Endodermal cell (in vitro differentiated cells): ENCODE results near the gene C17orf67. TPM values are rescaled to one million over a fixed set of nuclear protein-coding genes. Genes with fewer than 3 reads are reported as not detected.

ENCODE experiments used
- DNase-seq: peaks from one replicate; pipeline ENCODE4 v3.0.0-alpha.2; 2017
- H3K27ac ChIP-seq: 2 replicates; pipeline ENCODE4 v1.5.1; 2013; ENCODE audit warnings: mild to moderate bottlenecking, low read depth, low read length, moderate library complexity
- H3K27me3 ChIP-seq: 2 replicates; pipeline ENCODE4 v1.6.1; 2013; ENCODE audit warnings: mild to moderate bottlenecking, low read length, moderate library complexity; ENCODE audit not compliant: insufficient read depth, control insufficient read depth, poor library complexity, severe bottlenecking
- H3K36me3 ChIP-seq: 2 replicates; pipeline ENCODE4 v1.7.0; 2013; ENCODE audit warnings: mild to moderate bottlenecking, low read length, moderate library complexity; ENCODE audit not compliant: control insufficient read depth, insufficient read depth
- H3K4me1 ChIP-seq: one replicate; pipeline ENCODE4 v1.7.0; 2013; ENCODE audit warnings: low read length; ENCODE audit not compliant: control insufficient read depth, insufficient read depth
- H3K4me3 ChIP-seq: 2 replicates; pipeline ENCODE4 v1.5.1; 2013; ENCODE audit warnings: mild to moderate bottlenecking, low read length, moderate library complexity
- H3K9ac ChIP-seq: 2 replicates; pipeline ENCODE4 v1.6.1; 2013; ENCODE audit warnings: mild to moderate bottlenecking, low read length, moderate library complexity; ENCODE audit not compliant: poor library complexity, severe bottlenecking; ENCODE audit errors: extremely low read depth
- H3K9me3 ChIP-seq: 2 replicates; pipeline ENCODE4 v1.6.1; 2013; ENCODE audit warnings: mild to moderate bottlenecking, low read length, moderate library complexity; ENCODE audit not compliant: control insufficient read depth
- H3K27ac Mint-ChIP-seq: 2 replicates; pipeline ENCODE4 v1.8.0; 2020; ENCODE audit warnings: mixed read lengths
- H3K27me3 Mint-ChIP-seq: 2 replicates; pipeline ENCODE4 v1.8.0; 2021; ENCODE audit warnings: mild to moderate bottlenecking, mixed read lengths; ENCODE audit not compliant: insufficient read depth
- H3K36me3 Mint-ChIP-seq: 2 replicates; pipeline ENCODE4 v1.8.0; 2020; ENCODE audit warnings: low read depth, mixed read lengths
- H3K4me1 Mint-ChIP-seq: 2 replicates; pipeline ENCODE4 v1.8.0; 2020; ENCODE audit warnings: mixed read lengths
- H3K4me3 Mint-ChIP-seq: 2 replicates; pipeline ENCODE4 v1.8.0; 2020; ENCODE audit warnings: mild to moderate bottlenecking, moderate library complexity, mixed read lengths
- H3K9me3 Mint-ChIP-seq: 2 replicates; pipeline ENCODE4 v1.8.0; 2020; ENCODE audit warnings: mild to moderate bottlenecking, mixed read lengths
- CTCF ChIP-seq: fragments of 200-600 bp; sonication (generic); conservative IDR thresholded peaks from 2 replicates; pipeline ENCODE4 v1.5.0; 2021; ENCODE audit warnings: antibody characterized with exemption, mild to moderate bottlenecking
- WGBS, 2 experiments: methylation state at CpG; one replicate each; pipeline versions ENCODE4 v1.1.5 to v1.1.7; 2013; ENCODE audit warnings: missing lambda C conversion rate in 2 of 2, mixed read lengths in 1 of 2; ENCODE audit not compliant: insufficient coverage in 1 of 2, insufficient read length in 1 of 2; 5-methylcytosine and 5-hydroxymethylcytosine counted together
- total RNA-seq, 2 donors: library from RNA; stranded (reverse); fragmentation: NEBNext Ultra II Directional in 1 of 2; extraction: Animal tissue kit (Norgen Biotek cat#: 25700) in 1 of 2; gene quantifications; 2 replicates in 1 of 2; 3 replicates in 1 of 2; pipeline ENCODE4 v1.2.1, GENCODE V29; 2021

Gene C17orf67
- total RNA-seq, 2 donors from 2014 or later, result 1.2 to 1.5 TPM

GRCh38 chr17:56842577-56842976 is 8.9 kb upstream of the C17orf67 start:
- no peak overlapping the region for H3K9ac ChIP-seq

GRCh38 chr17:56838687-56839086 is 5.0 kb upstream of the C17orf67 start:
- H3K27me3 ChIP-seq, result peaks cover 20% of the 10 kb centered on the region
- Mint-ChIP-seq H3K27me3 (peaks cover 16% of the 10 kb centered on the region), H3K9me3 (no peaks in the 10 kb centered on the region), H3K4me1 (peaks cover 8% of the 10 kb centered on the region), H3K36me3 (no peaks in the 10 kb centered on the region), H3K27ac (no peak overlapping the region), H3K4me3 (no peak overlapping the region)
- peaks cover 4% of the 10 kb centered on the region for H3K36me3 ChIP-seq
- 95 to 100% methylated on average over 2 of the region's 3 CpGs for WGBS, 2 experiments
- no peak overlapping the region for H3K4me3 ChIP-seq
- no peak for TF ChIP-seq CTCF
- no peak overlapping the region for H3K27ac ChIP-seq
- H3K9ac ChIP-seq, result no peak overlapping the region
- no peaks in the 10 kb centered on the region for H3K9me3 ChIP-seq
- DNase-seq, result no peak
- H3K4me1 ChIP-seq, result no peaks in the 10 kb centered on the region

More at GRCh38 chr17:56842577-56842976, 8.9 kb upstream of the C17orf67 start:
- H3K27me3 ChIP-seq, result no peaks in the 10 kb centered on the region
- no peak overlapping the region for H3K27ac ChIP-seq
- Mint-ChIP-seq H3K9me3 (no peaks in the 10 kb centered on the region), H3K4me1 (no peaks in the 10 kb centered on the region), H3K27me3 (no peaks in the 10 kb centered on the region), H3K36me3 (no peaks in the 10 kb centered on the region), H3K4me3 (no peak overlapping the region), H3K27ac (no peak overlapping the region)
- peaks cover 7% of the 10 kb centered on the region for H3K36me3 ChIP-seq
- TF ChIP-seq CTCF, result no peak
- WGBS, 2 experiments, result 85 to 95% methylated on average over 1 to 2 of the region's 2 CpGs
- H3K9me3 ChIP-seq, result no peaks in the 10 kb centered on the region
- H3K4me1 ChIP-seq, result no peaks in the 10 kb centered on the region
- H3K4me3 ChIP-seq, result no peak overlapping the region
- no peak for DNase-seq

GRCh38 chr17:56835264-56835585 is 1.5 kb upstream of the C17orf67 start:
- Mint-ChIP-seq H3K9me3 (no peaks in the 10 kb centered on the region), H3K4me3 (peak overlapping the region; percentile 69), H3K36me3 (peaks cover 4% of the 10 kb centered on the region), H3K27me3 (peaks cover 34% of the 10 kb centered on the region), H3K27ac (no peak overlapping the region), H3K4me1 (peaks cover 15% of the 10 kb centered on the region)
- H3K9me3 ChIP-seq, result no peaks in the 10 kb centered on the region
- no peak overlapping the region for H3K9ac ChIP-seq
- WGBS, 2 experiments, result 80 to 83% methylated on average over 6 to 7 of the region's 7 CpGs
- H3K27me3 ChIP-seq, result peaks cover 29% of the 10 kb centered on the region
- H3K27ac ChIP-seq, result no peak overlapping the region
- peak overlapping the region; percentile 80 for H3K4me3 ChIP-seq
- H3K36me3 ChIP-seq, result no peaks in the 10 kb centered on the region
- TF ChIP-seq CTCF, result no peak
- DNase-seq, result no peak
- H3K4me1 ChIP-seq, result no peaks in the 10 kb centered on the region
